OCI-M2 (cell line): ENCODE measurements around the gene GTPBP3.

Experiments used
- DNase-seq: peaks from one replicate; lab custom pipeline; 2025; ENCODE audit not compliant: unreplicated experiment; lab: John Stamatoyannopoulos, UW

Gene GTPBP3

GRCh38 chr19:17309198-17309964 lies 28.0 kb upstream of the GTPBP3 start, which contains the start of gene DDA1:
Gene DDA1 (plus strand): TSS chr19:17309563. CDS start chr19:17309655, 92 bp downstream.
- DNase-seq: peak; percentile 100

- no peak for DNase-seq
Observed at GRCh38 chr19:17309965-17310461, 27.3 kb upstream of the GTPBP3 start.

GRCh38 chr19:17311455-17312188 lies 25.7 kb upstream of the GTPBP3 start:
- DNase-seq: no peak

GRCh38 chr19:17312189-17313113 lies 24.9 kb upstream of the GTPBP3 start:
- DNase-seq: no peak

GRCh38 chr19:17314007-17314593 lies 23.3 kb upstream of the GTPBP3 start:
- no peak for DNase-seq

- DNase-seq: no peak
Observed at GRCh38 chr19:17318966-17319365, 18.4 kb upstream of the GTPBP3 start.

- DNase-seq: no peak
Observed at GRCh38 chr19:17319473-17320238, 17.7 kb upstream of the GTPBP3 start.

GRCh38 chr19:17320435-17320834 lies 16.9 kb upstream of the GTPBP3 start:
- no peak for DNase-seq

GRCh38 chr19:17321655-17322489 lies 15.5 kb upstream of the GTPBP3 start:
- no peak for DNase-seq

GRCh38 chr19:17322854-17323253 lies 14.5 kb upstream of the GTPBP3 start:
- DNase-seq: no peak

GRCh38 chr19:17323300-17323963 lies 13.9 kb upstream of the GTPBP3 start:
- no peak for DNase-seq

GRCh38 chr19:17323964-17324332 lies 13.4 kb upstream of the GTPBP3 start:
- no peak for DNase-seq

GRCh38 chr19:17324357-17325114 lies 12.8 kb upstream of the GTPBP3 start:
- DNase-seq: no peak

GRCh38 chr19:17325133-17325532 lies 12.2 kb upstream of the GTPBP3 start:
- no peak for DNase-seq

- DNase-seq: no peak
Observed at GRCh38 chr19:17325881-17326594, 11.3 kb upstream of the GTPBP3 start.

GRCh38 chr19:17326595-17326966 lies 10.8 kb upstream of the GTPBP3 start:
- DNase-seq: no peak

GRCh38 chr19:17327068-17327653 lies 10.2 kb upstream of the GTPBP3 start:
- DNase-seq: no peak
